RWPE1 (cell line): ENCODE measurements around the gene C1QL2.

Source experiments
- CTCF ChIA-PET: fragments of 350-600 bp; sonication (Branson Sonifier 250); formaldehyde crosslinking; extraction: SDS; loops from one replicate; lab custom pipeline; 2021; lab: Yijun Ruan, JAX
- POLR2A ChIA-PET: fragments of 400-600 bp; formaldehyde crosslinking; extraction: SDS; loops from one replicate; lab custom pipeline; 2020; ENCODE audit warnings: antibody characterized with exemption; ENCODE audit not compliant: low non-redundant PET; lab: Yijun Ruan, JAX
- DNase-seq: peaks from one replicate; pipeline ENCODE4 v3.0.0; 2012; ENCODE audit warnings: low spot score
- H3K27ac ChIP-seq: fragments of 450-650 bp; 2 replicates; pipeline ENCODE4 v1.5.1; 2017
- TF ChIP-seq, protein P1 (sequence below): fragments of 450-650 bp; conservative IDR thresholded peaks from 2 replicates; pipeline ENCODE4 v1.5.1; 2017; ENCODE audit warnings: low read depth, mild to moderate bottlenecking

The C1QL2 gene

DNA sequence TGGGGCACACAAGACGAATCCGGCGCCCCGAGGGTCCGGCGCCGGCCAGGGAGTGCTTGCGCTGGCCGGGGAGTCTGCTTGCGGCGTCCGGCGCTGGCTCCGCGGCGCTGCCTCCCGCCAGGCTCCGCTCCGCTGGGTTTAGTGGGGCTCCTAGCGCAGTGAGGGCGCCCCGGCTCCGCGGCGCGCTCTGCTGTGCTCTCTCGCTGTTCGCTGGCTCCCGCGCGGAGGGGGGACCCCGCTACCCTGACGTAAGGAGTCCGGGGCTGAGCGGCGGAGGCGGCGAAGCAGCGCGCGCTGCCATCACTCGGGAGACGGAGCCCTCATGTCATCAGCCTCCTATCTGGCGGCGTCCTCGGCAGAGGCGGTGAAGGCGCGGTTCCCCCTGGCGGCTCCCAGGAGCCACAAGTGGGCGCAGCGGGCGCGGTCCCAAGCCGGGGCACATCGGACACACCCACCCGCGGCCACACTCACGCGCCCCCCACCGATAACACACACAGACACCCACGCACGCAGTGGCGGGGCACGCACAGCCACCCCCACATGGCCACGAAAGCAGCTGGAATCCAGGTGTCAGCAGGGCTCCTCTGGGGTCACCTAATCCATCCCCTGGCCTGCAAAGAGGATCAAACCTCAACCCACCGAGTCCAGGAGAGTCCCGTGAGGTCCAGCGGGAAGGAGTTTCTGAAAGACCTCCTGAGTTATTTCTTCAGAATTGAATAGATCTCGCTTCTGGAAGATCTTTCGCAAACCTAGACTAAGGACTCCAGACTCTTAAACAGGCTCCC lies at the start of gene C1QL2:
C1QL2 (minus strand) TSS at position 189 of the 785 bp plus-strand sequence. CDS start 482 bp downstream, outside the sequence.
- DNase-seq, result no peak
- POLR2A ChIA-PET, result no interaction called here
- CTCF ChIA-PET, result no interaction called here
- no peak within 1 kb of the TSS for H3K27ac ChIP-seq
- TF ChIP-seq, protein P1, sequence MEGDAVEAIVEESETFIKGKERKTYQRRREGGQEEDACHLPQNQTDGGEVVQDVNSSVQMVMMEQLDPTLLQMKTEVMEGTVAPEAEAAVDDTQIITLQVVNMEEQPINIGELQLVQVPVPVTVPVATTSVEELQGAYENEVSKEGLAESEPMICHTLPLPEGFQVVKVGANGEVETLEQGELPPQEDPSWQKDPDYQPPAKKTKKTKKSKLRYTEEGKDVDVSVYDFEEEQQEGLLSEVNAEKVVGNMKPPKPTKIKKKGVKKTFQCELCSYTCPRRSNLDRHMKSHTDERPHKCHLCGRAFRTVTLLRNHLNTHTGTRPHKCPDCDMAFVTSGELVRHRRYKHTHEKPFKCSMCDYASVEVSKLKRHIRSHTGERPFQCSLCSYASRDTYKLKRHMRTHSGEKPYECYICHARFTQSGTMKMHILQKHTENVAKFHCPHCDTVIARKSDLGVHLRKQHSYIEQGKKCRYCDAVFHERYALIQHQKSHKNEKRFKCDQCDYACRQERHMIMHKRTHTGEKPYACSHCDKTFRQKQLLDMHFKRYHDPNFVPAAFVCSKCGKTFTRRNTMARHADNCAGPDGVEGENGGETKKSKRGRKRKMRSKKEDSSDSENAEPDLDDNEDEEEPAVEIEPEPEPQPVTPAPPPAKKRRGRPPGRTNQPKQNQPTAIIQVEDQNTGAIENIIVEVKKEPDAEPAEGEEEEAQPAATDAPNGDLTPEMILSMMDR, result no peak

DNA sequence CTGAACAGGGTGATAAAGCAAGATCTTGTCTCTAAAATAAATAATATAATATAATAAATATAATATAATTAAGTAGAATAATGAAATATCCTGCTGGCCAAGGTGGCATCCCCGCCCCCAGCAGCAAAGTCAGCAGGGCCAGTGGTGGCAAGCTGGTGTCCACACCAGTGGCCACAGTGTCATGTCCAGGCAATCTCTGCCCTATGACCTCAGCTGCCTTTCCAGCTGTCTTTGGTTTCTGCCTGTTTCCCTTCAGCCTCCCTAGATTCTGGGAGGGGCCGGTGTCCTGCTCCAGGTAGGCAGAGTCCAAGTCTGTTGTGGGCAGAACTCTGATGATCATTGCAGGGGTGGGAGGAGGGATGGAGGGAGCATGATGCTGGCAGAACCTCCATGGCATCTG lies 48.9 kb upstream of the C1QL2 start:
- TF ChIP-seq, protein P1, result no peak
- no peak overlapping the region for H3K27ac ChIP-seq
- ChIA-PET CTCF (no interaction called here), POLR2A (no interaction called here)
- DNase-seq, result no peak

DNA sequence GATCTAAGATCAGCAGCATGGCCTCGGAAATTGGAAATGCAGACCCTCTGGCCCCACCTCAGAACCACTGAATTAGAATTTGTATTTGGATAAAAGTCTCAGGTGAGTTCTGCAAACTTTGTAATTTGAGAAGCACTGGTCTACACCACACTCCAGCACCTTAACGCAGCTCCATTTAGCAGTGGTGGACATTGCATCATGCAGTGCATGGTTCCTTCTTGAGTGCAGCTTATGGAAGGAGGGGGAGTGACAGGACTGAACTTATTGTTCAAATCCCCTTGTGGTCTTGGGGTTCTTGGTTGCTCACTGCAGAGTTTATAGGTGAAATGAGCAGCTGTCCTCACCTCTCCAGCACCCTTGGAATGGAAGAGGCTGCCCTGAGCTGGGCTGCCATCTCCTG lies 47.6 kb upstream of the C1QL2 start:
- TF ChIP-seq, protein P1, result no peak
- no peak for DNase-seq
- POLR2A ChIA-PET, result no interaction called here
- H3K27ac ChIP-seq, result no peak overlapping the region
- CTCF ChIA-PET, result interaction anchor here (0.6 kb wide), 1 partner anchor 1528 kb away, joined by 3 read pairs; no protein-coding TSS in a partner anchor

DNA sequence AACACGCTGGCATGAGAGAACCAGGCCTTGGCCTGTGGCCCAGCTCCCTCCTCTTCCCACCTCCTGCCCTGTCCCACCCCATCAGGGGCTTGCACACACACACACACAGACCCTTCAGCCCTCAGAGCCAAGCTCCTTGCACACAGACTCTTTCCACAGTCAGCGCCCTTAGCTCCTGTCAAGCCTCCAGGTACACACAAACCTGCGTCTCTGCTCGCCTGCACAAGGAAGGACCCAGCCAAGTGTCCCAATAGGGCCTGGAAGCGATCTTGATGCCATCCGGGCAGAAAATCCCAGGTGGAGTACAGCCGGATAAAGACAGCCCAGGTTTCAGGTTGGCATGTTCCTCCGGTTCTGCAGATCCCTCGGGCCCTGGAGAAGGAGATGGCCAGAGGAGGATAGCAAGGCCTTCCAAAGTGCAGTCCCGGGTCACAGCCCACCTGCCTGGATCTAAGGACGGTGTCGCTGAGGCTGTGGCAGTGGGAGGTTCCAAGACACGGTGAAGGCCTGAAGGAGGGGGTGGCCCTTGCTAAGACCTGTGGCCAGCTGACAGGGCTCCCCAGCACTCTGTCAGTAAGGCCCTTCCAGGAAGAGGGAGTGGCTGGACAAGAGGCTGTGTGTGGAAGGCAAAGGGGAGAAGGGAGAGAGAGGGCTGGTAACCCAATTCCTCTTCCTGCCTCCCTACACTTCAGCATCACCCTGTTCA lies 46.6 kb upstream of the C1QL2 start:
- TF ChIP-seq, protein P1, result no peak
- CTCF ChIA-PET, result interaction anchor here (0.5 to 0.9 kb wide), 2 partner anchors 11 to 86 kb away, joined by 3 to 5 read pairs; no protein-coding TSS in a partner anchor

DNA sequence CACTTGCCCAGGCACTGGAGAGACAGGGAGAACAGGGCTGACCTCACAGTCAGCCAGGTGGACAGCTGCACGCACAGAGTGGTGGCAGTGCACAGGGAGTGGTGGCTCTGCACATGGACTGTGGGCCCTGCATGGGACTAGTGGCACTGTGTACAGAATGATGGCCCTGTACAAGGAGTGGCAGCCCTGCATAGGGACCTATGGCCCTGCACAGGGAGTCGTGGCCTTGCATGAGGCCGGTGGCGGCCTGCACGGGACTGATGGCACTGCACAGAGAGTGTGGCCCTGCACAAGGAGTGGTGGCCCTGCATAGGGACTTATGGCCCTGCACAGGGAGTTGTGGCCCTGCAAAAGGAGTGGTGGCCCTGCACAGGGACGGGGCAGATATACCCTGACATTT lies 46.0 kb upstream of the C1QL2 start:
- ChIA-PET CTCF (interaction anchor here (0.9 kb wide), 1 partner anchor 87 kb away, joined by 3 read pairs; no protein-coding TSS in a partner anchor), POLR2A (interaction anchor here (0.6 kb wide), 1 partner anchor 48 kb away, joined by 4 read pairs; no protein-coding TSS in a partner anchor)
- DNase-seq, result no peak
- H3K27ac ChIP-seq, result no peak overlapping the region
- TF ChIP-seq, protein P1, result no peak

More for the DNA sequence above, 46.6 kb upstream of the C1QL2 start:
- POLR2A ChIA-PET, result no interaction called here
- no peak for DNase-seq
- H3K27ac ChIP-seq, result no peak overlapping the region

DNA sequence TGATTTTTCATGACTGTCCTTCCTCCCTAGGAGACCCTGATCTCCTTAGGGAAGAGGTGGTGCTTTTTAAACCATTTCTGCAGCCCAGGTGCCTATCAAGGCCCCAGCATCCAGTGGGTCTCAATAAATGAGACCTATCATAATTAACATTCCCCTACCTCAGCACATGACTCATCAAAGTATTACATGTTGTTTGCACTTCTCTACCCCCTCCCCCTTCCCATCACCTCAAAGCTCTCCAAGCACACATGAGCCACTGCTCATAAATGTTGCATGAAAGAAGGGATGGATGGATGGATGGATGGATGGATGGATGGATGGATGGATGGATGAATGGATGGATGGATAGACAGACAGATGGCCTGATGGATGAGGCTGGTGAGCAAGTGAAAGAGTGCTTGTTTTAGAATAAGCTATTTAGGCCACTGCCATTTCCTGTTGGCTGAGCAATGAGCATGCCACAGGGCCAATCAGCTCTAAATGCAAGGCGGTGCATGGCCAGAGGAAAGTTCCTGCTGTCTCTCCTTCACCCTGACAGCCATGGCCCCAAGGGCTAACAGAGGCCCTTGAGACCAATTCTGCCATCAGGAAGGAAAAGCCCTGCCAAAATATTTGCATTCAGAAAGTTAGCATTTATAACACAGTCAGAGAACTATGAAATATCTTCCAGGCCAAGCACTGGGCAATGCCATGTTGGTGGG lies 44.2 kb upstream of the C1QL2 start:
- TF ChIP-seq, protein P1, result no peak
- H3K27ac ChIP-seq, result no peak overlapping the region
- no peak for DNase-seq
- CTCF ChIA-PET, result interaction anchor here (0.7 kb wide), 1 partner anchor 1117 kb away, joined by 4 read pairs; no protein-coding TSS in a partner anchor
- POLR2A ChIA-PET, result no interaction called here
